SK-N-SH (cell line): ENCODE results near the gene USP13. TPM values are rescaled to one million over a fixed set of nuclear protein-coding genes. Genes with fewer than 3 reads are reported as not detected.

ENCODE experiments used
- CTCF ChIA-PET: fragments of 300-600, 350-600 bp; formaldehyde crosslinking; extraction: SDS; loops from one replicate; lab custom pipeline; 2021; lab: Yijun Ruan, JAX
- POLR2A ChIA-PET: fragments of 350-600 bp; sonication (Branson Sonifier 250); formaldehyde crosslinking; extraction: SDS; loops from one replicate; lab custom pipeline; 2020; ENCODE audit warnings: antibody characterized with exemption, inconsistent platforms; lab: Yijun Ruan, JAX
- DNase-seq: peaks from one replicate; pipeline ENCODE4 v3.0.0; 2012
- H2AFZ ChIP-seq: fragments of 200-600 bp; sonication (generic); 2 replicates; pipeline ENCODE4 v1.8.1; 2016; ENCODE audit warnings: antibody characterized with exemption, mild to moderate bottlenecking, low read depth
- H3F3A ChIP-seq: fragments of 200-600 bp; sonication (generic); replicated peaks from 2 replicates; pipeline ENCODE3; 2016; ENCODE audit warnings: antibody characterized with exemption, mild to moderate bottlenecking; ENCODE audit not compliant: insufficient read depth
- H3K27ac ChIP-seq, 2 experiments: fragments of 200-500 bp in 1 of 2; fragments of 200-600 bp in 1 of 2; sonication (Bioruptor generic) in 1 of 2; sonication (generic), shearing (Covaris generic) in 1 of 2; 2 replicates each; pipeline versions ENCODE4 v1.5.1 to v1.6.1; 2014 to 2016; ENCODE audit warnings: low read depth in 2 of 2, inconsistent platforms in 1 of 2, low read length in 1 of 2, mild to moderate bottlenecking in 1 of 2, mixed read lengths in 1 of 2
- H3K27me3 ChIP-seq: fragments of 200-600 bp; sonication (generic), shearing (Covaris generic); 2 replicates; pipeline ENCODE4 v1.6.1; 2016; ENCODE audit warnings: mixed run types; ENCODE audit not compliant: insufficient read depth
- H3K36me3 ChIP-seq, 2 experiments: fragments of 200-500 bp in 1 of 2; fragments of 200-600 bp in 1 of 2; sonication (Bioruptor generic) in 1 of 2; sonication (generic) in 1 of 2; replicated peaks in 1 of 2; 2 replicates each; pipeline versions ENCODE3 to v1.5.1; 2014 to 2016; ENCODE audit warnings: low read length in 1 of 2, mild to moderate bottlenecking in 1 of 2; ENCODE audit not compliant: insufficient read depth in 2 of 2, control insufficient read depth in 1 of 2
- H3K4me1 ChIP-seq, 2 experiments: fragments of 200-500 bp in 1 of 2; fragments of 200-600 bp in 1 of 2; sonication (Bioruptor generic) in 1 of 2; sonication (generic), shearing (Covaris generic) in 1 of 2; 2 replicates each; pipeline versions ENCODE4 v1.5.1 to v1.6.1; 2014 to 2016; ENCODE audit warnings: low read depth in 1 of 2, low read length in 1 of 2, mixed run types in 1 of 2; ENCODE audit not compliant: insufficient read depth in 2 of 2, control insufficient read depth in 1 of 2
- H3K4me2 ChIP-seq: fragments of 200-600 bp; sonication (generic), shearing (Covaris generic); 2 replicates; pipeline ENCODE4 v1.6.1; 2017; ENCODE audit warnings: mixed run types
- H3K4me3 ChIP-seq, 2 experiments: fragments of 200-500 bp in 1 of 2; fragments of 200-600 bp in 1 of 2; sonication (Bioruptor generic) in 1 of 2; sonication (generic), shearing (Covaris generic) in 1 of 2; 2 replicates each; pipeline versions ENCODE4 v1.5.1 to v1.8.1; 2014 to 2016; ENCODE audit warnings: low read depth in 2 of 2, inconsistent platforms in 1 of 2, low read length in 1 of 2, mild to moderate bottlenecking in 1 of 2, mixed read lengths in 1 of 2, moderate library complexity in 1 of 2
- H3K79me2 ChIP-seq: fragments of 200-600 bp; sonication (generic); 2 replicates; pipeline ENCODE4 v1.8.1; 2017; ENCODE audit warnings: mild to moderate bottlenecking; ENCODE audit not compliant: insufficient read depth
- H3K9ac ChIP-seq: fragments of 200-600 bp; sonication (generic); 2 replicates; pipeline ENCODE4 v1.6.1; 2017; ENCODE audit warnings: mixed run types
- H3K9me2 ChIP-seq: fragments of 200-600 bp; sonication (generic); 2 replicates; pipeline ENCODE4 v1.6.1; 2017; ENCODE audit warnings: mixed run types
- H3K9me3 ChIP-seq: fragments of 200-600 bp; sonication (generic); 2 replicates; pipeline ENCODE4 v1.6.1; 2017; ENCODE audit warnings: mixed run types, mild to moderate bottlenecking, moderate library complexity
- H4K20me1 ChIP-seq: fragments of 200-600 bp; sonication (generic); 2 replicates; pipeline ENCODE4 v1.6.1; 2017; ENCODE audit warnings: mild to moderate bottlenecking, mixed run types; ENCODE audit not compliant: insufficient read depth
- ELF1 ChIP-seq: IDR thresholded peaks from 2 replicates; pipeline ENCODE4 v1.4.0; 2012
- EP300 ChIP-seq, 2 experiments: IDR thresholded peaks; 2 replicates each; pipeline versions ENCODE4 v1.4.0 to v1.6.1; 2012; ENCODE audit warnings: borderline replicate concordance in 1 of 2, low read depth in 1 of 2, low read length in 1 of 2
- FOSL2 ChIP-seq: IDR thresholded peaks from 2 replicates; pipeline ENCODE4 v1.4.0; 2012; ENCODE audit warnings: low read depth, mild to moderate bottlenecking, moderate library complexity, borderline replicate concordance
- GABPA ChIP-seq: IDR thresholded peaks from 2 replicates; pipeline ENCODE4 v1.4.0; 2012; ENCODE audit warnings: low read depth, mild to moderate bottlenecking
- GATA2 ChIP-seq: sonication (generic); formaldehyde crosslinking; IDR thresholded peaks from 2 replicates; pipeline ENCODE4 v1.5.0; 2020; ENCODE audit warnings: mild to moderate bottlenecking, missing genetic modification reagents
- MEF2A ChIP-seq: IDR thresholded peaks from 2 replicates; pipeline ENCODE4 v1.4.0; 2012; ENCODE audit warnings: low read depth, borderline replicate concordance
- NFIC ChIP-seq: IDR thresholded peaks from 2 replicates; pipeline ENCODE4 v1.4.0; 2012; ENCODE audit warnings: borderline replicate concordance
- NRF1 ChIP-seq: IDR thresholded peaks from 2 replicates; pipeline ENCODE4 v1.6.1; 2012; ENCODE audit warnings: low read depth, mild to moderate bottlenecking, low read length
- POLR2AphosphoS5 ChIP-seq: IDR thresholded peaks from 2 replicates; pipeline ENCODE4 v1.6.1; 2012; ENCODE audit warnings: low read depth, low read length
- RCOR1 ChIP-seq: fragments of 150-350 bp; IDR thresholded peaks from 2 replicates; pipeline ENCODE4 v1.6.1; 2017; ENCODE audit warnings: antibody characterized with exemption, low read length
- RFX5 ChIP-seq: IDR thresholded peaks from 2 replicates; pipeline ENCODE4 v1.6.1; 2012; ENCODE audit warnings: mild to moderate bottlenecking, improper control_type of control experiment, low read length
- RXRA ChIP-seq: IDR thresholded peaks from 2 replicates; pipeline ENCODE4 v1.4.0; 2012; ENCODE audit warnings: low read depth, mild to moderate bottlenecking, borderline replicate concordance
- SMC3 ChIP-seq: IDR thresholded peaks from 2 replicates; pipeline ENCODE4 v1.6.1; 2012; ENCODE audit warnings: low read depth, low read length, improper control_type of control experiment
- TAF1 ChIP-seq: IDR thresholded peaks from 2 replicates; pipeline ENCODE4 v1.6.1; 2012; ENCODE audit warnings: low read depth, mild to moderate bottlenecking, low read length, moderate library complexity, borderline replicate concordance
- TEAD4 ChIP-seq: IDR thresholded peaks from 2 replicates; pipeline ENCODE4 v1.4.0; 2012; ENCODE audit warnings: mild to moderate bottlenecking, borderline replicate concordance; ENCODE audit not compliant: insufficient read depth
- polyA plus RNA-seq, 3 experiments: library from polyadenylated mRNA; depleted of rRNA; stranded (reverse); fragments of >200 nt; gene quantifications; 2 replicates each; pipeline ENCODE4 v1.2.3, GENCODE V29; 2012
- TF ChIP-seq, protein P1 (sequence below): IDR thresholded peaks from 2 replicates; pipeline ENCODE4 v1.4.0; 2012; ENCODE audit warnings: low read depth, borderline replicate concordance
- TF ChIP-seq, protein P2 (sequence below): IDR thresholded peaks from 2 replicates; pipeline ENCODE4 v1.6.1; 2012; ENCODE audit warnings: mild to moderate bottlenecking, low read depth, low read length, moderate library complexity
- TF ChIP-seq, protein P3 (sequence below): IDR thresholded peaks from 2 replicates; pipeline ENCODE4 v1.4.0; 2012; ENCODE audit warnings: low read depth, borderline replicate concordance
- TF ChIP-seq, protein P4 (sequence below): IDR thresholded peaks from 2 replicates; pipeline ENCODE4 v1.4.0; 2012; ENCODE audit warnings: low read depth
- TF ChIP-seq, protein P5 (sequence below): IDR thresholded peaks from 2 replicates; pipeline ENCODE4; 2012

USP13 gene
- polyA plus RNA-seq, 1 of the 3 experiments (the other 2 are of a cell fraction) = 8.2 TPM

DNA sequence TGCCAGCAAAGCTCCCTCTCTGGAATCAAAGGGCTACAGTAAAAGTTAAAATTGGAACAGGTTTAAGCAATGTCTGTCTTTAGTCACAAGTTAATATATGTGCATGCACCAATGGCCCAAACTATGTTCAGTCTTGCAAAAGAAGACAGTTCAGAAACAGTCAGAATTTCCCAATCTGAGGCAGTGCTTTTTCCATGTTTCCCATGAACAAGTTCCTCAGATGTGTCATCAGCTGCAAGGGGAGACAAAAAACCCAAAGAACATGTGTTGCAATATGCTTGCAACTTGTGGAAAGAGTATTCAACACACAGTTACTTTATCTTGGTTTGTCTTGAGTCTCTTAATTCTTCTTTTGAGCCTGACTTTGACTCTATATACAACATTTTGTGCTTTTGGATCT, 148.4 kb downstream of the USP13 start:
- H3K27me3 ChIP-seq = no peaks in the 10 kb centered on the region
- TF ChIP-seq FOSL2 = no peak
- TF ChIP-seq, protein P1, sequence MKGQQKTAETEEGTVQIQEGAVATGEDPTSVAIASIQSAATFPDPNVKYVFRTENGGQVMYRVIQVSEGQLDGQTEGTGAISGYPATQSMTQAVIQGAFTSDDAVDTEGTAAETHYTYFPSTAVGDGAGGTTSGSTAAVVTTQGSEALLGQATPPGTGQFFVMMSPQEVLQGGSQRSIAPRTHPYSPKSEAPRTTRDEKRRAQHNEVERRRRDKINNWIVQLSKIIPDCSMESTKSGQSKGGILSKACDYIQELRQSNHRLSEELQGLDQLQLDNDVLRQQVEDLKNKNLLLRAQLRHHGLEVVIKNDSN = no peak
- TF ChIP-seq RFX5 = no peak
- TF ChIP-seq, protein P2, sequence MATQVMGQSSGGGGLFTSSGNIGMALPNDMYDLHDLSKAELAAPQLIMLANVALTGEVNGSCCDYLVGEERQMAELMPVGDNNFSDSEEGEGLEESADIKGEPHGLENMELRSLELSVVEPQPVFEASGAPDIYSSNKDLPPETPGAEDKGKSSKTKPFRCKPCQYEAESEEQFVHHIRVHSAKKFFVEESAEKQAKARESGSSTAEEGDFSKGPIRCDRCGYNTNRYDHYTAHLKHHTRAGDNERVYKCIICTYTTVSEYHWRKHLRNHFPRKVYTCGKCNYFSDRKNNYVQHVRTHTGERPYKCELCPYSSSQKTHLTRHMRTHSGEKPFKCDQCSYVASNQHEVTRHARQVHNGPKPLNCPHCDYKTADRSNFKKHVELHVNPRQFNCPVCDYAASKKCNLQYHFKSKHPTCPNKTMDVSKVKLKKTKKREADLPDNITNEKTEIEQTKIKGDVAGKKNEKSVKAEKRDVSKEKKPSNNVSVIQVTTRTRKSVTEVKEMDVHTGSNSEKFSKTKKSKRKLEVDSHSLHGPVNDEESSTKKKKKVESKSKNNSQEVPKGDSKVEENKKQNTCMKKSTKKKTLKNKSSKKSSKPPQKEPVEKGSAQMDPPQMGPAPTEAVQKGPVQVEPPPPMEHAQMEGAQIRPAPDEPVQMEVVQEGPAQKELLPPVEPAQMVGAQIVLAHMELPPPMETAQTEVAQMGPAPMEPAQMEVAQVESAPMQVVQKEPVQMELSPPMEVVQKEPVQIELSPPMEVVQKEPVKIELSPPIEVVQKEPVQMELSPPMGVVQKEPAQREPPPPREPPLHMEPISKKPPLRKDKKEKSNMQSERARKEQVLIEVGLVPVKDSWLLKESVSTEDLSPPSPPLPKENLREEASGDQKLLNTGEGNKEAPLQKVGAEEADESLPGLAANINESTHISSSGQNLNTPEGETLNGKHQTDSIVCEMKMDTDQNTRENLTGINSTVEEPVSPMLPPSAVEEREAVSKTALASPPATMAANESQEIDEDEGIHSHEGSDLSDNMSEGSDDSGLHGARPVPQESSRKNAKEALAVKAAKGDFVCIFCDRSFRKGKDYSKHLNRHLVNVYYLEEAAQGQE = no peak
- no peak for TF ChIP-seq EP300 (IDR thresholded peaks at IDR 0.05; ENCODE audit: borderline replicate concordance in 1 of 2, low read depth in 1 of 2, low read length in 1 of 2)
- TF ChIP-seq, protein P3, sequence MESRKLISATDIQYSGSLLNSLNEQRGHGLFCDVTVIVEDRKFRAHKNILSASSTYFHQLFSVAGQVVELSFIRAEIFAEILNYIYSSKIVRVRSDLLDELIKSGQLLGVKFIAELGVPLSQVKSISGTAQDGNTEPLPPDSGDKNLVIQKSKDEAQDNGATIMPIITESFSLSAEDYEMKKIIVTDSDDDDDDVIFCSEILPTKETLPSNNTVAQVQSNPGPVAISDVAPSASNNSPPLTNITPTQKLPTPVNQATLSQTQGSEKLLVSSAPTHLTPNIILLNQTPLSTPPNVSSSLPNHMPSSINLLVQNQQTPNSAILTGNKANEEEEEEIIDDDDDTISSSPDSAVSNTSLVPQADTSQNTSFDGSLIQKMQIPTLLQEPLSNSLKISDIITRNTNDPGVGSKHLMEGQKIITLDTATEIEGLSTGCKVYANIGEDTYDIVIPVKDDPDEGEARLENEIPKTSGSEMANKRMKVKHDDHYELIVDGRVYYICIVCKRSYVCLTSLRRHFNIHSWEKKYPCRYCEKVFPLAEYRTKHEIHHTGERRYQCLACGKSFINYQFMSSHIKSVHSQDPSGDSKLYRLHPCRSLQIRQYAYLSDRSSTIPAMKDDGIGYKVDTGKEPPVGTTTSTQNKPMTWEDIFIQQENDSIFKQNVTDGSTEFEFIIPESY = no peak
- TF ChIP-seq NFIC = no peak
- TF ChIP-seq GATA2 = no peak
- TF ChIP-seq, protein P4, sequence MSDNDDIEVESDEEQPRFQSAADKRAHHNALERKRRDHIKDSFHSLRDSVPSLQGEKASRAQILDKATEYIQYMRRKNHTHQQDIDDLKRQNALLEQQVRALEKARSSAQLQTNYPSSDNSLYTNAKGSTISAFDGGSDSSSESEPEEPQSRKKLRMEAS = no peak
- no peak for TF ChIP-seq POLR2AphosphoS5
- TF ChIP-seq GABPA = no peak
- no peak for TF ChIP-seq TEAD4
- no peak for TF ChIP-seq TAF1
- TF ChIP-seq RCOR1 = no peak
- TF ChIP-seq MEF2A = no peak
- TF ChIP-seq RXRA = no peak
- TF ChIP-seq NRF1 = no peak
- TF ChIP-seq SMC3 = no peak
- TF ChIP-seq, protein P5, sequence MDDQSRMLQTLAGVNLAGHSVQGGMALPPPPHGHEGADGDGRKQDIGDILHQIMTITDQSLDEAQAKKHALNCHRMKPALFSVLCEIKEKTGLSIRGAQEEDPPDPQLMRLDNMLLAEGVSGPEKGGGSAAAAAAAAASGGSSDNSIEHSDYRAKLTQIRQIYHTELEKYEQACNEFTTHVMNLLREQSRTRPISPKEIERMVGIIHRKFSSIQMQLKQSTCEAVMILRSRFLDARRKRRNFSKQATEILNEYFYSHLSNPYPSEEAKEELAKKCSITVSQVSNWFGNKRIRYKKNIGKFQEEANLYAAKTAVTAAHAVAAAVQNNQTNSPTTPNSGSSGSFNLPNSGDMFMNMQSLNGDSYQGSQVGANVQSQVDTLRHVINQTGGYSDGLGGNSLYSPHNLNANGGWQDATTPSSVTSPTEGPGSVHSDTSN = no peak
- TF ChIP-seq ELF1 = no peak
- TF ChIP-seq, all 33 proteins: peak for 0
- Histone ChIP-seq H3K9me2 (no peaks in the 10 kb centered on the region), H3K9ac (no peak overlapping the region), H4K20me1 (no peaks in the 10 kb centered on the region), H3K9me3 (no peaks in the 10 kb centered on the region), H3K27ac (peak overlapping the region in 1 of 2 experiments; percentile 39; a peak in 1 of 4 replicates), H3K4me2 (no peak overlapping the region), H3F3A (peaks cover under 1% of the 10 kb centered on the region), H2AFZ (no peak overlapping the region; the same call in none of the 2 replicates), H3K79me2 (no peaks in the 10 kb centered on the region), H3K4me1 (peaks cover 0 to 9% of the 10 kb centered on the region in 2 experiments; a peak in 2 of 4 replicates), H3K36me3 (no peaks in the 10 kb centered on the region), H3K4me3 (no peak overlapping the region)
- CTCF ChIA-PET = interaction anchor here (6.2 kb wide), 1 partner anchor 10 kb away, joined by 31 read pairs; no protein-coding TSS in a partner anchor
- no peak for DNase-seq
- POLR2A ChIA-PET = no interaction called here
